Stomach (tissue), 9 donors: ENCODE results near the gene S1PR4. TPM values are rescaled to one million over a fixed set of nuclear protein-coding genes. Genes with fewer than 3 reads are reported as not detected.

Experiments used
- DNase-seq, 2 donors: peaks; one replicate each; pipeline versions ENCODE4 v3.0.0 to v3.0.0-alpha.2; 2013 to 2019
- H3K27ac ChIP-seq, 5 donors: fragments of 200-600 bp in 4 of 5; sonication (generic) in 4 of 5; one replicate each; pipeline ENCODE4 v1.5.1; 2013 to 2019; ENCODE audit warnings: mild to moderate bottlenecking in 1 of 5, moderate library complexity in 1 of 5
- H3K27me3 ChIP-seq, 3 donors: fragments of 200-600 bp; sonication (generic); one replicate each; pipeline ENCODE4 v1.5.1; 2017 to 2019; ENCODE audit warnings: mixed run types in 1 of 3
- H3K36me3 ChIP-seq, 4 donors: fragments of 200-600 bp; sonication (generic); 1 replicate in 3 of 4; 2 replicates in 1 of 4; pipeline ENCODE4 v1.5.1; 2016 to 2019
- H3K4me1 ChIP-seq, 4 donors: fragments of 200-600 bp; sonication (generic); one replicate each; pipeline ENCODE4 v1.5.1; 2016 to 2019
- H3K4me3 ChIP-seq, 4 donors: fragments of 200-600 bp; sonication (generic) in 3 of 4; one replicate each; pipeline ENCODE4 v1.5.1; 2016 to 2019; ENCODE audit warnings: mild to moderate bottlenecking in 1 of 4
- H3K9me3 ChIP-seq, 4 donors: fragments of 200-600 bp; sonication (generic); one replicate each; pipeline ENCODE4 v1.5.1; 2016 to 2019
- EP300 ChIP-seq: sonication (generic); formaldehyde crosslinking; IDR thresholded peaks from one replicate; pipeline ENCODE4 v1.6.1; 2017; ENCODE audit warnings: antibody characterized with exemption
- POLR2A ChIP-seq, 4 donors: fragments of 450-650 bp; IDR thresholded peaks; one replicate each; pipeline ENCODE4 v1.6.1; 2016; ENCODE audit warnings: antibody characterized with exemption in 4 of 4, control low read depth in 2 of 4, mild to moderate bottlenecking in 1 of 4, moderate library complexity in 1 of 4
- POLR2AphosphoS5 ChIP-seq, 3 donors: sonication (generic); formaldehyde crosslinking; IDR thresholded peaks; one replicate each; pipeline ENCODE4 v1.6.1; 2016; ENCODE audit warnings: antibody characterized with exemption in 3 of 3
- WGBS, 5 donors: extraction: QIAGEN DNeasy Blood & Tissue Kit in 3 of 5; methylation state at CpG; one replicate each; pipeline versions ENCODE4 v1.1.5 to v1.1.7; 2013 to 2018; 5-methylcytosine and 5-hydroxymethylcytosine counted together
- intact Hi-C: fragments of 100-400 bp; cut with DNase I; formaldehyde crosslinking; loops from one replicate; pipeline ENCODE4 v1.15.1; 2023; ENCODE audit warnings: low total_unique reads
- polyA plus RNA-seq, 3 donors: library from polyadenylated mRNA; stranded (reverse); fragments of 200-250 nt; gene quantifications; one replicate each; pipeline ENCODE4 v1.2.3, GENCODE V29; 2013
- total RNA-seq, 5 donors: library from RNA; depleted of rRNA; stranded (reverse); fragments of >200 nt; gene quantifications; one replicate each; pipeline versions ENCODE4 v1.1.0 to v1.2.3, GENCODE V29; 2014 to 2016
- TF ChIP-seq, protein P1 (sequence below), 7 experiments: fragments of 450-650 bp in 4 of 7; fragments of 200-600 bp in 3 of 7; sonication (generic) in 3 of 7; IDR thresholded peaks; one replicate each; pipeline ENCODE4 v1.5.1; 2016 to 2019; ENCODE audit warnings: antibody characterized with exemption in 7 of 7, control low read depth in 2 of 7, mild to moderate bottlenecking in 1 of 7
- donor health status: healthy with polysubstance abuse.
- donor health status: Bipolar disorder and iron deficiency.
- donor health status: healthy.

Gene S1PR4
- total and polyA plus RNA-seq, 8 donors: 1.3 to 22.2 (median 3.4) TPM; not detected in 2

DNA sequence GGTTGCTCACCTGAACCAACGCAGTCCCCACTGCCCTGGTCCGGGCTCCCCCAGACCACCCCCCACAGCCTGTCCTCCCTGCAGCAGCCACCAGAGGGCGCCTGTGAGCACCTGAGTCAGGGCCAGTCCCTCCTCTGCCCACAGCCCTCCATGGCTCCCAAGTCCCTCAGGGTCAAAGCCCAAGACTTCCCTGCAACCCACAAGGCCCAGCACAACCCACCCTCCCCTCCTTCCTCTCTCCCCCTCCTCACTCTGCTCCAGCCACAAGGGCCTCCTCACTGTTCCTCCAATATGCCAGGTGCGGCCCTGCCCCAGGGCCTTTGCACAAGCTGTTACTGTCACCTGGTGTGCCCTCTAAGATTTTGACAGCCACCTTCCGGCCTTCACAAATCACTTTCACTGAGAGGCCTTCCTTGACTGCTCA, 31.9 kb upstream of the S1PR4 start:
- TF ChIP-seq, protein P1, sequence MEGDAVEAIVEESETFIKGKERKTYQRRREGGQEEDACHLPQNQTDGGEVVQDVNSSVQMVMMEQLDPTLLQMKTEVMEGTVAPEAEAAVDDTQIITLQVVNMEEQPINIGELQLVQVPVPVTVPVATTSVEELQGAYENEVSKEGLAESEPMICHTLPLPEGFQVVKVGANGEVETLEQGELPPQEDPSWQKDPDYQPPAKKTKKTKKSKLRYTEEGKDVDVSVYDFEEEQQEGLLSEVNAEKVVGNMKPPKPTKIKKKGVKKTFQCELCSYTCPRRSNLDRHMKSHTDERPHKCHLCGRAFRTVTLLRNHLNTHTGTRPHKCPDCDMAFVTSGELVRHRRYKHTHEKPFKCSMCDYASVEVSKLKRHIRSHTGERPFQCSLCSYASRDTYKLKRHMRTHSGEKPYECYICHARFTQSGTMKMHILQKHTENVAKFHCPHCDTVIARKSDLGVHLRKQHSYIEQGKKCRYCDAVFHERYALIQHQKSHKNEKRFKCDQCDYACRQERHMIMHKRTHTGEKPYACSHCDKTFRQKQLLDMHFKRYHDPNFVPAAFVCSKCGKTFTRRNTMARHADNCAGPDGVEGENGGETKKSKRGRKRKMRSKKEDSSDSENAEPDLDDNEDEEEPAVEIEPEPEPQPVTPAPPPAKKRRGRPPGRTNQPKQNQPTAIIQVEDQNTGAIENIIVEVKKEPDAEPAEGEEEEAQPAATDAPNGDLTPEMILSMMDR (IDR thresholded peaks at IDR 0.05): peak in 4 of 7 experiments; percentile 27 to 80 (median 52)
- no peak for TF ChIP-seq POLR2AphosphoS5 (IDR thresholded peaks at IDR 0.05)
- DNase-seq: no peak
- H3K4me3 ChIP-seq: no peak overlapping the region
- intact Hi-C loops: no loop called here
- H3K36me3 ChIP-seq: peaks cover 0 to 25% (median 7%) of the 10 kb centered on the region in 4 donors
- WGBS, 5 donors: 63 to 72% (median 65%) methylated on average over 5 of the region's 5 CpGs
- H3K27ac ChIP-seq: peak overlapping the region in 1 of 5 donors; percentile 24
- H3K27me3 ChIP-seq: peaks cover 0 to 39% (median 4%) of the 10 kb centered on the region in 3 donors
- H3K4me1 ChIP-seq: peaks cover 0 to 21% (median 6%) of the 10 kb centered on the region in 4 donors
- H3K9me3 ChIP-seq: no peaks in the 10 kb centered on the region

DNA sequence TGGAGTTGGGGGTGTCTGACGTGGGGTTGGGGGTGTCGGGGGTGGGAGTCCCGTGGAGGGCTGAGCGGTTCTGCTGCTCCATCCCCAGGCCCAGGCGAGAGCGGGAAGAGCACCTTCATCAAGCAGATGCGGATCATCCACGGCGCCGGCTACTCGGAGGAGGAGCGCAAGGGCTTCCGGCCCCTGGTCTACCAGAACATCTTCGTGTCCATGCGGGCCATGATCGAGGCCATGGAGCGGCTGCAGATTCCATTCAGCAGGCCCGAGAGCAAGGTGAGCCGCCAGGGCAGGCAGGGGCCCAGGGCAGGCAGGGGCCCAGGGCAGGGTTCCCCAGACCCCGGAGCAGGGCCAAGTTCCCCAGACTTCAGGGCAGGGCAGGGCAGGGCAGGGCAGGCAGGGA, 30.1 kb upstream of the S1PR4 start:
- H3K27ac ChIP-seq: no peak overlapping the region

DNA sequence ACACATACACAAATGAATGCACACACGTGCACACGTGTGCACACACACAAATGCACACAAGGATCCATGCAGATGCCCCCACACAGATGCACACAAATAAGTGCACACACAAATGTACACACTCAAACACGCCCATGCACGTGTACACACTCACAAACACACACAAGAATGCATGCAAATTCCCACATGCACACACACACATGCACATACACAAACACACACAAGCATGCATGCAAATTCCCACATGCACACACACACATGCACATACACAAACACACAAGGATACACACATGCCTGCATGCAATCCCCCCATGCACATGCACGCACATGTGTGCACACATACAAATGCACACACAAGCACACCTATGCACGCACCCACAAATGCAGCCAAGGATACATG, 29.5 kb upstream of the S1PR4 start:
- H3K27ac ChIP-seq: no peak overlapping the region
- H3K4me3 ChIP-seq: no peak overlapping the region
- H3K9me3 ChIP-seq: no peaks in the 10 kb centered on the region
- peaks cover 0 to 27% (median 7%) of the 10 kb centered on the region in 4 donors for H3K36me3 ChIP-seq
- no peak for TF ChIP-seq POLR2AphosphoS5 (IDR thresholded peaks at IDR 0.05)
- no peak for TF ChIP-seq EP300
- TF ChIP-seq POLR2A (IDR thresholded peaks at IDR 0.05): no peak
- TF ChIP-seq, protein P1 (IDR thresholded peaks at IDR 0.05): no peak
- H3K4me1 ChIP-seq: peaks cover 0 to 10% (median 0%) of the 10 kb centered on the region in 4 donors
- peaks cover 0 to 40% (median 4%) of the 10 kb centered on the region in 3 donors for H3K27me3 ChIP-seq
- no peak for DNase-seq
- WGBS, 5 donors: 90 to 97% (median 93%) methylated on average over 6 of the region's 6 CpGs
- intact Hi-C loops: no loop called here

More for the DNA sequence above, 30.1 kb upstream of the S1PR4 start:
- peaks cover 0 to 40% (median 4%) of the 10 kb centered on the region in 3 donors for H3K27me3 ChIP-seq
- intact Hi-C loops: no loop called here
- peaks cover 0 to 27% (median 7%) of the 10 kb centered on the region in 4 donors for H3K36me3 ChIP-seq
- no peak overlapping the region for H3K4me3 ChIP-seq
- H3K9me3 ChIP-seq: no peaks in the 10 kb centered on the region
- TF ChIP-seq POLR2A (IDR thresholded peaks at IDR 0.05) (no peak), EP300 (no peak), POLR2AphosphoS5 (IDR thresholded peaks at IDR 0.05) (no peak)
- TF ChIP-seq, protein P1 (IDR thresholded peaks at IDR 0.05): no peak
- 90 to 94% (median 91%) methylated on average over 15 to 20 of the region's 20 CpGs for WGBS, 5 donors
- H3K4me1 ChIP-seq: peaks cover 0 to 10% (median 0%) of the 10 kb centered on the region in 4 donors
- no peak for DNase-seq

DNA sequence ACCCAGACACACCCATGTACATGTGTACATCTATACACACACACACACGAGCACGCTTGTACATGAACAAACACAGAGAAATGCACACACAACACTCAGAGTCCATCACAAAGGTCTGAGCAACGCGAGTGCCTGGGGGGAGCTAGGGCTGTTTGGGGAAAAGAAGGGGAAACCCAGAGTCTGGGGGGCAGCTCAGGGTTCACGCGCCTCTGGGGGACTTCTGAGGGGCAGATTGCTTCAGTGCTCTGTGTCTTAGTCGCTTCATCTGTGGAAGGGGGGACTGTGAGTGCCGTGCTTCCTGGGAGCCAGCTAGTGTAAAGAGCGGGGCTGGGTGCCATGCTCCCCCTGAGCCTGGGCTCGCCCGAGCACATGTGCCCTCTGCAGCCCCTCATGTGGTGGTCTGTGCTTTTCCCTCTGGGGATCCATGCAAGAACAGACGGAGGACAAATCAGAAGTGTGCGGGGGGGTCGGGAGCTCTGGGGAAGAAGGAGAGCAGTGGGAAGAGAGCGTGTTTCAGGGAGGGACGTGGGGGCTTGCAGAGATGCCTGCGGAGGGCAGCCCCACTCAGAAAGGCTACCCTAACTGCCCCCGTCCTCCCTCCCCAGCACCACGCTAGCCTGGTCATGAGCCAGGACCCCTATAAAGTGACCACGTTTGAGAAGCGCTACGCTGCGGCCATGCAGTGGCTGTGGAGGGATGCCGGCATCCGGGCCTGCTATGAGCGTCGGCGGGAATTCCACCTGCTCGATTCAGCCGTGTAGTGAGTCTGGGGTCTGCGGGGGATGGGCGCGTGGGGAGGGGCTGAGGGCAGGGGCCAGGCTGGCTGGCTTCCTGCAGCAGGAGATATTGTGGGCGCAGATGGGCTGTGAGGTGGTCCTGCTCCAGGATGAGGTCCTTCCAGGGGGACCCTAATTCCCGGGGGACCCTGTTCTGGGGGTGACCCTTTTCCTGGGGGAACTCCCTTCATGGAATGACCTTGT, 28.8 kb upstream of the S1PR4 start:
- WGBS, 5 donors: 55 to 73% (median 72%) methylated on average over 31 to 35 of the region's 35 CpGs
- intact Hi-C loops: no loop called here
- DNase-seq: no peak

More for the DNA sequence above, 28.8 kb upstream of the S1PR4 start:
- Histone ChIP-seq H3K27ac (no peak overlapping the region), H3K9me3 (no peaks in the 10 kb centered on the region), H3K4me1 (peaks cover 0 to 11% (median 0%) of the 10 kb centered on the region in 4 donors), H3K4me3 (no peak overlapping the region), H3K27me3 (peaks cover 0 to 40% (median 4%) of the 10 kb centered on the region in 3 donors), H3K36me3 (peaks cover 0 to 27% (median 7%) of the 10 kb centered on the region in 4 donors)
- TF ChIP-seq, protein P1 (IDR thresholded peaks at IDR 0.05): no peak
- no peak for TF ChIP-seq POLR2A (IDR thresholded peaks at IDR 0.05)
